ENCODE data around the gene SUMO4.

GRCh38 chr6:149383371-149383770, 16.7 kb upstream of the SUMO4 start:
- TF ChIP-seq, protein P1, sequence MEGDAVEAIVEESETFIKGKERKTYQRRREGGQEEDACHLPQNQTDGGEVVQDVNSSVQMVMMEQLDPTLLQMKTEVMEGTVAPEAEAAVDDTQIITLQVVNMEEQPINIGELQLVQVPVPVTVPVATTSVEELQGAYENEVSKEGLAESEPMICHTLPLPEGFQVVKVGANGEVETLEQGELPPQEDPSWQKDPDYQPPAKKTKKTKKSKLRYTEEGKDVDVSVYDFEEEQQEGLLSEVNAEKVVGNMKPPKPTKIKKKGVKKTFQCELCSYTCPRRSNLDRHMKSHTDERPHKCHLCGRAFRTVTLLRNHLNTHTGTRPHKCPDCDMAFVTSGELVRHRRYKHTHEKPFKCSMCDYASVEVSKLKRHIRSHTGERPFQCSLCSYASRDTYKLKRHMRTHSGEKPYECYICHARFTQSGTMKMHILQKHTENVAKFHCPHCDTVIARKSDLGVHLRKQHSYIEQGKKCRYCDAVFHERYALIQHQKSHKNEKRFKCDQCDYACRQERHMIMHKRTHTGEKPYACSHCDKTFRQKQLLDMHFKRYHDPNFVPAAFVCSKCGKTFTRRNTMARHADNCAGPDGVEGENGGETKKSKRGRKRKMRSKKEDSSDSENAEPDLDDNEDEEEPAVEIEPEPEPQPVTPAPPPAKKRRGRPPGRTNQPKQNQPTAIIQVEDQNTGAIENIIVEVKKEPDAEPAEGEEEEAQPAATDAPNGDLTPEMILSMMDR (IDR thresholded peaks at IDR 0.05) = no peak
- TF ChIP-seq POLR2A (IDR thresholded peaks at IDR 0.05) = no peak
